GM21619 (cell line): ENCODE data around the gene HES5.

ENCODE experiments used
- ATAC-seq: cut with Tn5 transposase; IDR thresholded peaks from one replicate; pipeline ENCODE4 v1.9.1; 2021; ENCODE audit not compliant: unreplicated experiment

Gene HES5

GRCh38 chr1:2516946-2517345 lies 13.1 kb downstream of the HES5 start:
- ATAC-seq: no peak

GRCh38 chr1:2516124-2516523 lies 13.9 kb downstream of the HES5 start:
- ATAC-seq: no peak

- ATAC-seq: no peak
Measured at GRCh38 chr1:2515763-2516080, 14.3 kb downstream of the HES5 start.

- no peak for ATAC-seq
Measured at GRCh38 chr1:2514863-2515762, 14.9 kb downstream of the HES5 start.

GRCh38 chr1:2513939-2514652 lies 16.0 kb downstream of the HES5 start:
- ATAC-seq: no peak

- ATAC-seq: no peak
Measured at GRCh38 chr1:2512862-2513421, 17.1 kb downstream of the HES5 start.

GRCh38 chr1:2510366-2511155 lies 19.5 kb downstream of the HES5 start:
- ATAC-seq: no peak

- ATAC-seq: no peak
Measured at GRCh38 chr1:2509589-2509988, 20.5 kb downstream of the HES5 start.

- ATAC-seq: no peak
Measured at GRCh38 chr1:2508751-2509150, 21.3 kb downstream of the HES5 start.

- ATAC-seq: no peak
Measured at GRCh38 chr1:2508180-2508579, 21.9 kb downstream of the HES5 start.

GRCh38 chr1:2507744-2508155 lies 22.3 kb downstream of the HES5 start:
- ATAC-seq: no peak

GRCh38 chr1:2506901-2507565 lies 23.0 kb downstream of the HES5 start:
- ATAC-seq: no peak

GRCh38 chr1:2506007-2506860 lies 23.8 kb downstream of the HES5 start:
- ATAC-seq: no peak

- no peak for ATAC-seq
Measured at GRCh38 chr1:2505461-2505994, 24.5 kb downstream of the HES5 start.

GRCh38 chr1:2504949-2505272 lies 25.2 kb downstream of the HES5 start:
- ATAC-seq: no peak

- no peak for ATAC-seq
Measured at GRCh38 chr1:2504225-2504948, 25.7 kb downstream of the HES5 start.

GRCh38 chr1:2503554-2504224 lies 26.4 kb downstream of the HES5 start:
- no peak for ATAC-seq
